ENCODE measurements around the gene DAAM1. TPM values are rescaled to one million over a fixed set of nuclear protein-coding genes. Genes with fewer than 3 reads are reported as not detected.

Gene DAAM1
- total RNA-seq, 1 experiment from 2014 or later, result 11.5 TPM

GRCh38 chr14:59159169-59159568, 29.3 kb upstream of the DAAM1 start:
- TF ChIP-seq, protein P1, sequence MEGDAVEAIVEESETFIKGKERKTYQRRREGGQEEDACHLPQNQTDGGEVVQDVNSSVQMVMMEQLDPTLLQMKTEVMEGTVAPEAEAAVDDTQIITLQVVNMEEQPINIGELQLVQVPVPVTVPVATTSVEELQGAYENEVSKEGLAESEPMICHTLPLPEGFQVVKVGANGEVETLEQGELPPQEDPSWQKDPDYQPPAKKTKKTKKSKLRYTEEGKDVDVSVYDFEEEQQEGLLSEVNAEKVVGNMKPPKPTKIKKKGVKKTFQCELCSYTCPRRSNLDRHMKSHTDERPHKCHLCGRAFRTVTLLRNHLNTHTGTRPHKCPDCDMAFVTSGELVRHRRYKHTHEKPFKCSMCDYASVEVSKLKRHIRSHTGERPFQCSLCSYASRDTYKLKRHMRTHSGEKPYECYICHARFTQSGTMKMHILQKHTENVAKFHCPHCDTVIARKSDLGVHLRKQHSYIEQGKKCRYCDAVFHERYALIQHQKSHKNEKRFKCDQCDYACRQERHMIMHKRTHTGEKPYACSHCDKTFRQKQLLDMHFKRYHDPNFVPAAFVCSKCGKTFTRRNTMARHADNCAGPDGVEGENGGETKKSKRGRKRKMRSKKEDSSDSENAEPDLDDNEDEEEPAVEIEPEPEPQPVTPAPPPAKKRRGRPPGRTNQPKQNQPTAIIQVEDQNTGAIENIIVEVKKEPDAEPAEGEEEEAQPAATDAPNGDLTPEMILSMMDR (conservative IDR thresholded peaks at IDR 0.05; ENCODE audit: low read depth, low read length), result no peak
- TF ChIP-seq EZH2 (IDR thresholded peaks at IDR 0.05; ENCODE audit: borderline replicate concordance, low read depth, low read length, poor library complexity, severe bottlenecking), result no peak
- BruUV-seq (replicated peaks), result no TSS peak
- POLR2A ChIA-PET (ENCODE audit: low non-redundant PET), result no interaction called here
- H3K4me1 ChIP-seq (ENCODE audit: insufficient read depth, low read length, poor library complexity, severe bottlenecking), result no peaks in the 10 kb centered on the region
- H3K36me3 ChIP-seq (ENCODE audit: insufficient read depth, low read length, poor library complexity, severe bottlenecking), result no peaks in the 10 kb centered on the region
- DNase-seq (ENCODE audit: low spot score), result no peak
- no peaks in the 10 kb centered on the region for H3K9me3 ChIP-seq (ENCODE audit: low read depth, low read length, poor library complexity, severe bottlenecking)
- CTCF ChIA-PET, result no interaction called here
- H3K27ac ChIP-seq (ENCODE audit: low read depth, low read length, poor library complexity, severe bottlenecking), result no peak overlapping the region
- peaks cover 12% of the 10 kb centered on the region for H3K27me3 ChIP-seq (replicated peaks; ENCODE audit: insufficient read depth, low read depth, low read length, poor library complexity)
- intact Hi-C loops (cut with micrococcal nuclease; ENCODE audit: unreplicated experiment), result no loop called here
- no peak overlapping the region for H3K4me3 ChIP-seq (ENCODE audit: low read depth, low read length, poor library complexity, severe bottlenecking)

GRCh38 chr14:59160506-59160905, 28.0 kb upstream of the DAAM1 start:
- CTCF ChIA-PET, result no interaction called here
- intact Hi-C loops (cut with micrococcal nuclease; ENCODE audit: unreplicated experiment), result no loop called here
- Histone ChIP-seq H3K36me3 (ENCODE audit: insufficient read depth, low read length, poor library complexity, severe bottlenecking) (no peaks in the 10 kb centered on the region), H3K27me3 (replicated peaks; ENCODE audit: insufficient read depth, low read depth, low read length, poor library complexity) (peaks cover 12% of the 10 kb centered on the region), H3K27ac (ENCODE audit: low read depth, low read length, poor library complexity, severe bottlenecking) (no peak overlapping the region), H3K9me3 (ENCODE audit: low read depth, low read length, poor library complexity, severe bottlenecking) (no peaks in the 10 kb centered on the region), H3K4me1 (ENCODE audit: insufficient read depth, low read length, poor library complexity, severe bottlenecking) (no peaks in the 10 kb centered on the region), H3K4me3 (ENCODE audit: low read depth, low read length, poor library complexity, severe bottlenecking) (no peak overlapping the region)
- no TSS peak for BruUV-seq (replicated peaks)
- no peak for TF ChIP-seq EZH2 (IDR thresholded peaks at IDR 0.05; ENCODE audit: borderline replicate concordance, low read depth, low read length, poor library complexity, severe bottlenecking)
- TF ChIP-seq, protein P1 (conservative IDR thresholded peaks at IDR 0.05; ENCODE audit: low read depth, low read length), result no peak
- DNase-seq (ENCODE audit: low spot score), result no peak
- POLR2A ChIA-PET (ENCODE audit: low non-redundant PET), result no interaction called here

GRCh38 chr14:59161561-59162175, 26.8 kb upstream of the DAAM1 start:
- Histone ChIP-seq H3K36me3 (ENCODE audit: insufficient read depth, low read length, poor library complexity, severe bottlenecking) (no peaks in the 10 kb centered on the region), H3K4me1 (ENCODE audit: insufficient read depth, low read length, poor library complexity, severe bottlenecking) (no peaks in the 10 kb centered on the region), H3K27me3 (replicated peaks; ENCODE audit: insufficient read depth, low read depth, low read length, poor library complexity) (peaks cover 12% of the 10 kb centered on the region), H3K9me3 (ENCODE audit: low read depth, low read length, poor library complexity, severe bottlenecking) (no peaks in the 10 kb centered on the region), H3K4me3 (ENCODE audit: low read depth, low read length, poor library complexity, severe bottlenecking) (no peak overlapping the region), H3K27ac (ENCODE audit: low read depth, low read length, poor library complexity, severe bottlenecking) (no peak overlapping the region)
- peak; percentile 14 for DNase-seq (ENCODE audit: low spot score)
- intact Hi-C loops (cut with micrococcal nuclease; ENCODE audit: unreplicated experiment), result no loop called here
- ChIA-PET CTCF (no interaction called here), POLR2A (ENCODE audit: low non-redundant PET) (no interaction called here)
- BruUV-seq (replicated peaks), result no TSS peak
- TF ChIP-seq, protein P1 (conservative IDR thresholded peaks at IDR 0.05; ENCODE audit: low read depth, low read length), result no peak
- TF ChIP-seq EZH2 (IDR thresholded peaks at IDR 0.05; ENCODE audit: borderline replicate concordance, low read depth, low read length, poor library complexity, severe bottlenecking), result no peak
